GM18520 (cell line): ENCODE measurements around the gene SLC25A48.

Experiments
- ATAC-seq: cut with Tn5 transposase; IDR thresholded peaks from one replicate; pipeline ENCODE4 v1.9.1; 2021; ENCODE audit not compliant: unreplicated experiment

Gene SLC25A48

DNA sequence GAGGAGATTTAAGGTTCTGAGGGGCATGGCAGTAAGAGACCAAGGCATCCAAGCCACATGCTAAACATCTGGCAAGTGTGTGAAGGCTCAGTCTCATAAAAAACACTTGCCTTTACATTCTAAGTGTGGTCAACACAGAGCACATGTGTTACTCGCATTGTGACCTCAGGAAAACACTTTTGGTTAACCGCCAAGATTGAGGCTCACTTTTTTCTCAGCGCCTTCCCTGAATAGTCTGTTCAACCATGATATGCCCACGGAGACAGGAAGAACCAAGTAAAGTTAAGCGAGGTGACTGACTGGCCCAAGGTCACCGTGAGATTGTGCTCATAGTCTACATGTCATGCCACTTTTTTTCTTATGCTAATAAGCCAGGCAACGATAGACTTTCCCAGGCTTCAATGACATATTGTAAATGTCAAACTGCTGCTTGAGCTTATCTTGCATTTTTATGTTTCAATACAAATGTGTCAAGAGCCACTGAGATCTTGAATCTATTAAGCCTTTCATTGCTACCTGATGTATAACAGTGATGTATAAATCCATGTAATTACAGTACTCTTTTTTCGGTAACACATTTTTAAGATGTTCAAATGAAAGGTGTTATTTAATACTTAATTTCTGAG is 82.3 kb downstream of the SLC25A48 start:
- ATAC-seq, result no peak

DNA sequence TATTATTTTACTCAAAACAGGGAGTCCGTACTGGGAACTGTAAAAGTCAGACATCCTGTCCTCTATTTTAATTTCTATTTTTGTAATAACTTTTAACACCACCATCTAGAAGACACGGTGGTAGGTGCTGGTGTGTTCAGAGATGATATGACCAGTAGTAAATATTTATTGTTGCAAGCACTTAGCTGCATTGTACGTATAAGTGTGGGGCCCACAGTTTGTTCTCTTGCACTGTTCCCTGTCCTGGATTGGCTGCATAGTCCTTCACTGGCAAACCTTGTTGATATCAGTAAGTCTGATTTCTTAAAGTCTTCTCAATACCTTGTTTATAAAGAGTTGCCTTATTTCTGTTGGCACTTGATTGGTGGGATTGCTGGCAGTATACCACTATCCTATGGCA is 85.7 kb downstream of the SLC25A48 start:
- ATAC-seq, result no peak

DNA sequence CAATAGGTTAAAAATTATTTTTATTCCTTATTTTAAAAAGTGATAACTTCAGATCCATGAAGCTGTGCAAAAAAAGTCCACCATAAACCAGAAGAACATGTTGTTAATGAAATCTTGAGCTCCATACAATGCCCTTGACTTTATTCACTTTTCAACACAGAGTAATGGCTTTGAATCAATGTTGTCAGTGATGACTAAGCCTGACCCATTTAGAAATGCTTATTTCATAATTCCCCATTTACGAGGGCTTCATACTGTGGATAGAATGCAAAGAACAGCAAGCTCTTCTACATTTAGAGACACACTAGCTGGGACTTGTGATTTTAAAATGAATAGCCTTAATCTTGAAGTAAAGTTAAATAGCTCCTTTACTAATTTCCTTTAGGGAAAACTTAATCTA is 86.9 kb downstream of the SLC25A48 start:
- no peak for ATAC-seq

DNA sequence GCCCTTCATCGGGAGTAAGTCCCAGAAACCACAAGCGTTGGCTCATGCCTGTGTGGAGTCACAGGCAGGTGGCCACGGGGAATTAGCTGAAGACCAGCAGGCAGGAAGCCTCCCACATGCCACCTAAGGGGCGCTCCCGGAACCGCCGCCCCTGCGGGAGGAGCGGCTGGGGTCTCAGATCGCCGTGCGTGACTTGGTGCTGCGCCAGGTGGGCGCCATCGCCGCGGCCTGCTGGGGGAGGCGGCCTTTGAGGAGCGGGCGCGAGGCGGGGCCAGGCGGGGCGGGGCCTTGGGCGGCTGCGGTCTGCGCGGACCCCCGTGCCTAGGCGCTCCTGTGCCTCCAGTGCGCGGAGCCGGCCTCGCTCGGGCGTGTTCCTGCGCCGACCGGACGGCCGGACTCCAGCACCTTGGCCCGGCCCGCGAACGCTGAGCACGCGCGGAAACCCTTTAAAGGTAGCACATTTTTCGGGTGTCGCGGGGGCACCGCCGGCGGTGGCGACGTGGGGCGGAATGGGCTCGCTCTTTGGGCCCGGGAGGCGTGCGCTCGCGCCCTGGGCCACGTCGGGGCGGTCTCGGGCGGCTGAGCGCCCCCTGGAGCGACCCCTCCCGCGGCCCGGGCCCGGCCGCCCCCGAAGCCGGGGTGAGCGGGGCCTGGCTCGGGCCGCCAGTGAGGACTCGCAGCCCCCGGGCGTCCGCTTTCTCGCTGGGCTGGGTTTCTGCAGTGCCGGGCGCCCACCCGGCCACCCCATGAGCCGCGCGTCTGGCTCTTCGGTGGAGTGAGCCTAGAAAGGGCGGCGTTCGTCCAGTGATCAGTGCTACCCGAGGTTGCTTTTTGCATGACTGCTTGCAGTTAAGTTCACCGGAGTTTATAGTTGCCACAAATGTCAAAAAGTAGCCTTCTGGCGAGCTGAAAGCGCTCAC is 95.8 kb downstream of the SLC25A48 start:
- ATAC-seq, result no peak

DNA sequence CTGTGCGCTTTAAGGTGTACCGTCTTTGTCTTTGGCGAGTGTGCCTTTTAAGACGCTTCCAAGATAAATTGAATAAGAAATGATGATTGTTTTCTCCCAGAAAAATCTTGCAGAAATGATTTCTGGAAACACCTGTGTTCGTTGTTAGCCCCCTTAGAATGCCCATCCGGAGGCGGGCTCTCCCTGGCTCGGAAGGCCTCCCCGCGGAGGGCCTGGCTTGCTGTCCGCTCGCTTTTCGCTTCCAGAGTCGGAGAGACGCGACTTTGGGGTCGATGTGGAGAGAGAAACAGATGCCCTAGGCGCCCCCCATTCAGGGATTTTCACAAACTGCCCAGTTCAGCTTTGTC is 96.5 kb downstream of the SLC25A48 start:
- ATAC-seq, result no peak

DNA sequence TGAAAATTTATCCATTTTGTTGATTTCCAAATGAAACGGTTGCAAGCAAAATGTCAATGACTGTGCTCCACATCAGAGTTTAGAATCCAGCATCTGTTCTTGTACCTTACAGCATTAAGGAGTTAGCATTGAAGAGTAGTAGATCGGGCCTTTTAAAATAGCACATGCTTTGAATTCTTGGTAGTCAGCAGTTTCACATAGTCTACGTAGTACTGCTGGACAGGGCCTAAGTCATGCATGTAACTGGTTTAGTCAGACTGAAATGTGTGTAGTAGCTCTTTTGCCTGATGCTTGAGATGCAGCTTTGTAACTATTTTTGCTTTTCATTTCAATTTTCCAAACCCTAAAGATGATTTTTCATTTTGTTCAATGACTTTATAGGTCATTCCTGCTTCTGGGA is 100.5 kb downstream of the SLC25A48 start:
- no peak for ATAC-seq

DNA sequence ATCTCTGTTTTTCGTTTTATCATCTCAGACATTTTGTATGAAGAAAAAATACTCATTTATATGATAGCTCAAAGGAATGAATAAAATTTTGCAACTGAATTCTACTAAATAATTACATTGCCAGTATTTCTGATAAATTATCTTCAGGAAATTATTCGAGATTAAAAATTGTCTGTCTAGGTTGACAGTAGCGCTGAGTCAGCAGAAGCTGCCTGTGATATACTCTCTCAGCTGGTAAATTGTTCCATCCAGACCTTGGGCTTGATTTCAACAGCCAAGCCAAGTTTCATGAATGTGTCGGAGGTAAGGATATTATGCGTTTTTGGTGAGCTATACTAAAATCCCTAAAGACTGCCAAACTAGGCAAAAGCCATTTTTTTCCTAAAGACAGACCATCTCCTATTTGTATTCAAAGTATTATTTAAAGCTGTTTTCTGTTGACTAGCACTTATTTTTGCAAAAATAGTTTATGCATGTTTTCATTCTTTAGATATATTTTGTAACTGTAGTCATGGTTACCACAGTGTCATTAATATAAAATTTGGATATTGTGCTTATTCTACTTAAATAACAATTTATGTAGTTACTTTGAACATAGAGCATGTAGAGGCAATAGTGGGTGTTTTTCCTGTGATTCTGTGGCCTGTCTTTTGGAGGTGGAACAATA is 102.9 kb downstream of the SLC25A48 start:
- ATAC-seq, result no peak
